Nephron (organoid): Measurements from ENCODE around the gene CNDP2.
A peak's percentile ranks its signal among the peaks of the same experiment; 100 is the strongest.

Experiments used
- H3K27ac Mint-ChIP-seq, 3 experiments: 2 replicates each; pipeline ENCODE4 v1.8.0; 2020; ENCODE audit warnings: mixed read lengths in 3 of 3, mild to moderate bottlenecking in 2 of 3, moderate library complexity in 1 of 3
- H3K27me3 Mint-ChIP-seq: 2 replicates; pipeline ENCODE4 v1.8.0; 2021; ENCODE audit warnings: low read depth, mild to moderate bottlenecking, moderate library complexity, mixed read lengths
- H3K36me3 Mint-ChIP-seq: 2 replicates; pipeline ENCODE4 v1.8.0; 2020; ENCODE audit warnings: low read depth, mixed read lengths
- H3K4me1 Mint-ChIP-seq: 2 replicates; pipeline ENCODE4 v1.8.0; 2020; ENCODE audit warnings: mixed read lengths
- H3K4me3 Mint-ChIP-seq, 3 experiments: 2 replicates each; pipeline ENCODE4 v1.8.0; 2020; ENCODE audit warnings: mild to moderate bottlenecking in 3 of 3, mixed read lengths in 3 of 3, moderate library complexity in 2 of 3
- H3K9me3 Mint-ChIP-seq: 2 replicates; pipeline ENCODE4 v1.8.0; 2020; ENCODE audit warnings: mixed read lengths
- CTCF ChIP-seq, 3 experiments: fragments of 200-600 bp; sonication (generic); IDR thresholded peaks; one replicate each; pipeline ENCODE4 v1.5.0; 2021; ENCODE audit warnings: antibody characterized with exemption in 3 of 3; ENCODE audit not compliant: unreplicated experiment in 3 of 3

CNDP2 gene

DNA sequence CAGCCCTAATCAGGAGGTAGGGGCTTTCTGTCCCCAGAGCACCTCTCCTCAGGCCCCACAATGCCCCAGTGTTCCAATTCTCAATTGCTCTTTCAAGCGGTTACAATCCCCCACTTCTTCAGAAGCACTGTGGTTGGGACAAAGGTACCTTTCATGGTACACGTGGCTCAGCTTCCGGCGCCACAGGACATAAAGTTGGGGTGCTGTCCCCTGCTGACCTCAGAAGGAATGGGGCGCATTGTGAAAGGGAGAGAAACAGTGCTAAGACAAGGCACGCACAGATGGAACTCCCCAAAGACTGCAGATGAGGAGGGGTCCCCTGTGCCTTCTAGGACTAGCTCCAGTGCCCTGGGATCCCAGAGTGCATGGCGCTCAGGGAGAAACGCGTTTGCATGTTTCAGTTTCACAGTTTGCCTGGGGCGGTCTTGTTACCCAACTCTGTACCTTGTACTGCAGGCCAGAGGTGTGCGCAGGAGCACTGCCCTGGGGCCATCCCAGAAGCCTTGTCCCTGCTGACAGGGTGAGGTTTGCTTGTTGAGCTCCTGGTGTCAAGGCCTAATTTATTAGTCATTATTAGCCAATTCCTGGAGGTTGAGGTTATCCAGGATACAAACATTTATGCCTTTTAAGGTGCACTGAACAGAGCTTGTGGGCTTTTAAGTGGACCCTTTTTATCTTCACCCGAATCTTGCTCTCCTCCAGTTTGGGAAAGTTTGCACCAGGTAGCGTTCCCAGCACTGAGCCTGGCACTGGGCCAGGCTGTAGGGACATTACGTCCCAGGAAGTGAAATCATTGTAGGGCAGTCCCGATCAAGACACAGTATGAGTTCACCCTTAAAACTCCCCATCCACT is 45.8 kb downstream of the CNDP2 start:
- Mint-ChIP-seq H3K36me3 (no peaks in the 10 kb centered on the region), H3K9me3 (peaks cover 5% of the 10 kb centered on the region), H3K4me3 (no peak overlapping the region), H3K27ac (peak overlapping the region in 1 of 3 experiments; percentile 3), H3K4me1 (peaks cover 6% of the 10 kb centered on the region), H3K27me3 (no peaks in the 10 kb centered on the region)
- TF ChIP-seq CTCF (IDR thresholded peaks at IDR 0.05; ENCODE audit: unreplicated experiment in 3 of 3) = no peak

DNA sequence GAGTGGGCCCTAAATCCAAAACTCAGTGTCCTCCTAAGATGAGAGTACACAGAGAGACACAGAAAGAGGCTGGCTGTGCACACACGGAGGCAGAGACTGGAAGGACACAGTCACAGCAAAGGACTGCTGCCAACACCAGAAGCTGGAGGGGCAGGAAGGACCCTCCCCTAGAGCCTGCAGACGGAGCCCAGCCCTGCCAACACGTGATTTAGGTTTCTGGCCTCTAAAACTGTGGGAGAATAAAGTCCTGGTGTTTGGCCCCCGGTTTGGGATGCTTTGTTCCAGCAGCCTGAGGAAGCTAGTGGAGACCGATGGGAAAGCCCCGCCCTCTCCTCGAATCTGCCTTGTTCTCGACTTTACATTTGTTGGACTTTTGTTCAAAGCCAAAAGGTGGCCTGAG is 48.7 kb downstream of the CNDP2 start:
- no peak for TF ChIP-seq CTCF (IDR thresholded peaks at IDR 0.05; ENCODE audit: unreplicated experiment in 3 of 3)
- peaks cover 6% of the 10 kb centered on the region for H3K4me1 Mint-ChIP-seq

DNA sequence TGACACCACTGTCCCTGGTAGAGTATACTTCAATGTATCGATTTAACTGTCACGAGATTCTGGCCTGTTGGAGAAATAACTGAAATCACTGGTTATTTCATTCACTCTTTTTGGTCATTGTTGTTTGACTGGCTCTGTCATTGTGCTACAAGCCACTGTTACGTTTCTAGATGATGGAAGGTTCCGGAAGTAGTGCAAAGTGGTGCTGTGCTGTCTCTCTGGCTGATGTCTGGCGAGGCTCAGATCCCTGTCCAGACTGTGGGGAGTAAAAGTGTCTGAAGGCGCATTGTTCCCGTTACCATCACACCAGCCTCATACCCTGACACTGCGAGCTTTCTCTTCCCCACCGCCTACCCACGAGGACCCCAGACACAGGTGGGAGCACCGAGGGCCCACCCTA is 49.8 kb downstream of the CNDP2 start:
- Mint-ChIP-seq H3K27ac (no peak overlapping the region), H3K4me1 (peaks cover under 1% of the 10 kb centered on the region), H3K27me3 (no peaks in the 10 kb centered on the region), H3K36me3 (peaks cover 5% of the 10 kb centered on the region), H3K4me3 (no peak overlapping the region), H3K9me3 (peaks cover 34% of the 10 kb centered on the region)
- no peak for TF ChIP-seq CTCF (IDR thresholded peaks at IDR 0.05; ENCODE audit: unreplicated experiment in 3 of 3)

More for the DNA sequence above, 48.7 kb downstream of the CNDP2 start:
- Mint-ChIP-seq H3K27me3 (no peaks in the 10 kb centered on the region), H3K27ac (no peak overlapping the region), H3K9me3 (peaks cover 28% of the 10 kb centered on the region), H3K36me3 (peaks cover 5% of the 10 kb centered on the region), H3K4me3 (no peak overlapping the region)

GRCh38 chr18:74546751-74547530 is 50.8 kb downstream of the CNDP2 start:
- no peak overlapping the region for H3K4me3 Mint-ChIP-seq
- H3K27ac Mint-ChIP-seq = peak overlapping the region in 2 of 3 experiments; percentile 37 to 68
- H3K9me3 Mint-ChIP-seq = peaks cover 40% of the 10 kb centered on the region
- H3K27me3 Mint-ChIP-seq = no peaks in the 10 kb centered on the region
- no peak for TF ChIP-seq CTCF (IDR thresholded peaks at IDR 0.05; ENCODE audit: unreplicated experiment in 3 of 3)
- peaks cover 12% of the 10 kb centered on the region for H3K36me3 Mint-ChIP-seq
- peaks cover 3% of the 10 kb centered on the region for H3K4me1 Mint-ChIP-seq

GRCh38 chr18:74547860-74548259 is 51.7 kb downstream of the CNDP2 start:
- no peak overlapping the region for H3K27ac Mint-ChIP-seq
- H3K27me3 Mint-ChIP-seq = no peaks in the 10 kb centered on the region
- peaks cover 12% of the 10 kb centered on the region for H3K36me3 Mint-ChIP-seq
- peaks cover 4% of the 10 kb centered on the region for H3K4me1 Mint-ChIP-seq
- TF ChIP-seq CTCF (IDR thresholded peaks at IDR 0.05; ENCODE audit: unreplicated experiment in 3 of 3) = no peak
- peaks cover 41% of the 10 kb centered on the region for H3K9me3 Mint-ChIP-seq
- H3K4me3 Mint-ChIP-seq = no peak overlapping the region
